DMS 273 (cell line): ENCODE measurements around the gene IGSF9B.

Experiments
- DNase-seq: peaks from one replicate; lab custom pipeline; 2025; ENCODE audit not compliant: unreplicated experiment; lab: John Stamatoyannopoulos, UW

Gene IGSF9B

DNA sequence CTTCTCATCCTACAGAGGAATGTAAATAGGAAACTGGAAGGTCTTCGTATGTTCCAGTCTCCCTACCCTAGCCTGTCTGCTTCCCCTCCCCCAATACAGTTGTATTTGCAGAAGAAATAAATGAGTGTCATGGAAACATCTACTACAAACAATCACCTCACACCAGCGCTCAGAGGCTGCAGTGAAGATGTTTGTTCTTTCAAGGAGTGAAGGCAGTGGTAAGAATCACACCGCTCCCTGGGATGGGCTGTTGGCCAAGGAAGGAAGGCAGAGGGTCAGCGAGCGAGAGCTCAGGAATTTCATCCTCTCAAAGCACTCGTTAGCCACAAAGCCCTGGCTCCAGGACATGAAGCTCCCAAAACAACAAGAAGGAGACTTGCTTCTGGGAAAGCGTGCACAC lies 1.1 kb upstream of the IGSF9B start:
- no peak for DNase-seq

DNA sequence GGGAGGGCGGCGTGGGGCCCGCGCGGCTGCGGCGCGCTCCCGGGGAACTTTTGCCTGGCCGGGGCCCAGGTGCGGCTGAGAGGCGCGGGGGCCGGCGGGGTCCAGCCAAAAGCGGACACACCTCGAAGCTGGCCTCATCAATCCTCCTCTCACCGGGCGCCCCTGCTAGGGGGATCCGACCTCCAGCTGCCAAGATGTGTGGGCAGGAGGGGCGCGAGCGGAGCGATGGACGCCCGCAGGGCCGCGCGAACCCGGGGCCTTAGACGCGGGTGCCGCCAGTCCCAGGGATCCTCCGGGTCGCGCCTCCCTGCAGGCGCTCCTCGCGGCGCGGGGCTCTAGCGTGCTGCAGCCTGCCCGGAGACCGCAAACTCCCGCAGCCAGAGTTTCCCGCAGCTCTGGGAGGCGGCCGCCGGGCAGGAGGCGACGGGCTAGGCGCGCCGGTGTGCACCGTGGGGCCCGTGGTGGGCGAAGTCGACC lies 785 bp downstream of the IGSF9B start:
- DNase-seq = peak; percentile 39

DNA sequence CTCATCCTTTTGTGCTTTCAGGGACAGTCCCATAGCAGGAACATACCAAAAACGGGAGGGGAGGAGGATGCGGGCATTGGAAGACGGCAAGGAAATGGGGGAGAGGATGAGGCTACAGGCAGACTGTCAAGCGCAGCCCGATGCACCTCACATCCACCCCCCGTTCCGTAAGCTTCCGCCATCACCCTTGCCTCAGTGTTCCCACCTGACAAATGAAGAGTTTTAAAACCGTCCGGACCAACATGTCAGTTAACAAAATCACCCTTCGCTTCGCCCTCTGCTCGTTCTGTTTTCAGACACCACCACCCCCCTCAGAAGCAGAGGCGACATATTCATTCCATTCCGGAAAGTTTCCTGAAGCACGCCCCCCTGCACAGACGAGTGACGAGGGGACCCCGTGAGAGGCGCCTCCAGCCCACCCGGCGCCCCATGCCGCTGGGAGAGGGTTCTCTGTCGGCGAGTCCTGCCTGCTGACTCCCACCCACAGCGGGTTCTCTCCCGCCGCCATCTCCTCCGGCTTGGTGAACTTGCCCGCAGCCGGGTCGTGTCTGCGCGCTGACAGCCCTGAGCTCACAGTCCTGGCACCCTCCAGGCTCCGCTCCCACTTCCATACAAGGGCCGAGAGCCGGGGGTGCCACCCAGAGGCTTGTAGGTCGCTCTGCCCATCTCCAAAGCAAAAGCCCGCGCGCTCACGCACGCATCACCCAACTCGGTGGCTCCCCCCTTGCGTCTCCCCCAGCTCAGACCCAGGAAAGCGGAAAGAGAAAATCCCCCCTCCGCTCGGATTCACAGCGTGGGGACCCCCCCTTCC lies 1.5 kb downstream of the IGSF9B start:
- DNase-seq = peak; percentile 46

DNA sequence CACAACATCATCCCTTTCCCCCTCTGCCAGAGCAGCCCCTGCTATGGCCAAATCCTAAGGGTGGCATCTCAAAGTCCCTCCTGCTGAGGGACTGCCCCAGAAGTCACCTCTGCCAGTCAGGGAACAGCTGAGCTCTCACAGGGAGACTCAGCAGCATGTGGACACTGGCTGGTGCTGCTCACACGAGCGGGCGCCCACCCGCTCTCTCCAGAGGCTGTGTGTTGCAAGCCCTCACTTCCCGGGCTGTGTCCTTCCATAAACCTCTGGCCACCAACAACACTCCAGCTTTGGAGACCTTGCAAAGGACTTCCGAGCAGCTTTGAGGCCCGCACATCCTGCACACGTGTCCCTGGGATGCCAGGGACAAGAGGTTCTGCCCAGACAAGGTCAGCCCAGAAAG lies 2.8 kb downstream of the IGSF9B start:
- no peak for DNase-seq

DNA sequence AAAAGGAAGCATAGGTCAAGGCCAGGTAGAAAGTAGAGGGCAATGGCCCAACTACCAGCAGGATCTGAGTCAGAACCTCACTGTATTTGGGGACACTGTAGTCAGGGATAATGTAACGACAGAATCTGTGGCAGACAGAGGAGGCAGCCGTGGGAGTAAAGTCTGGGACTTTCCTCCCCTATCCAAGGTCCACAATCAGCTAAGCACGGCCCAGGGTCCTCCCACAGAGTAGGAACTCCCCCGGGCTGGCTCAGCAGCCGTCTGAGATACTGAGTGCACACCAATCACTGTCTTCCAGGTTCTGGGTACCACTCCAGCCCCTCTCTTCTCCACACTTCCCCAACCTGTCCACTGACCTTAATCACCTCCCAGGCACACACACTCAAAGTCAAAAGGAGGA lies 3.2 kb downstream of the IGSF9B start:
- no peak for DNase-seq

DNA sequence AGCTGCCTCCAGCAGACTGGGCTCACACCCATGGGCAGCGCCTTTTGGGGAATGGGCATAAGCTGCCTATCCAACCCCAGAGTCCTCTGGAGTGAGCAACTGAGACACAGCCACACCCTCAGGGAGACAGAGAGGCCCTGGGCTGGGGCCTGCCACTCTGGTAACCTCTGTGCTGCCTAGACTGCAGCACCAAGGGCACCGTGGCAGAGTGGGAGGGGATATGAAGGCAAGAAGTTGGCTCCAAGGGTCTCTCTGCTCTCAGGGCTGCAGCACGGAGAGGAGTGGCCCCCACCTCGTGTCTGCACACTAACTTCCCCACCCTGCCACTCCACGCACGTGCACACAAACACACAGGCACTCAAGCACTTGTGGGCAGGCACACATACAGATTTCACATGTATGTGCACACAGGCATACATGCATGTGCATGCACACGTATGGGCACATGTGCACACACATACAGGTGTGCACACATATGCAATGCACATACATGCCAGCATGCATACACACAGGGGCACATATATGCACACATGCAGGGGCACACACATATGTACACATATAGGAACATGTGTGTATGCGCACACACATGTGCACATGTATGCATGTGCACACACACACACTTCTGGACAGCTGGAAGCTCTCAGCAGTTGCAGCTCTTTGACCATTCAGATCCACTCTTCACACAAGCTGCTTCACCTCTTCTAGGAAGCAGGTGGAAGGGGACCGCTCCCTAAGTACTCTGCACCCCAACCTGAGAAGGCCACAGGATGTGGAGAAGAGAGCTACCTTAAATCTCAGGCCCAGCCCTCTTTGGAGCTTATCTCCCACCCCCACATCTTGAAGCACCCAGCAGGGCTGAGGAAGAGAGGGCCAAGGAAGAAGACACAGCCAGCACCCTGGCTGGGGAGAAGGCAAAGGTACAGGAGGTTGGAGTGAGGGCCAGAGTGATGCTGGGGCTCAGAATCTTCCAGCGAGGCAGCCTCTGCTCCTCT lies 4.3 kb downstream of the IGSF9B start:
- DNase-seq = no peak

DNA sequence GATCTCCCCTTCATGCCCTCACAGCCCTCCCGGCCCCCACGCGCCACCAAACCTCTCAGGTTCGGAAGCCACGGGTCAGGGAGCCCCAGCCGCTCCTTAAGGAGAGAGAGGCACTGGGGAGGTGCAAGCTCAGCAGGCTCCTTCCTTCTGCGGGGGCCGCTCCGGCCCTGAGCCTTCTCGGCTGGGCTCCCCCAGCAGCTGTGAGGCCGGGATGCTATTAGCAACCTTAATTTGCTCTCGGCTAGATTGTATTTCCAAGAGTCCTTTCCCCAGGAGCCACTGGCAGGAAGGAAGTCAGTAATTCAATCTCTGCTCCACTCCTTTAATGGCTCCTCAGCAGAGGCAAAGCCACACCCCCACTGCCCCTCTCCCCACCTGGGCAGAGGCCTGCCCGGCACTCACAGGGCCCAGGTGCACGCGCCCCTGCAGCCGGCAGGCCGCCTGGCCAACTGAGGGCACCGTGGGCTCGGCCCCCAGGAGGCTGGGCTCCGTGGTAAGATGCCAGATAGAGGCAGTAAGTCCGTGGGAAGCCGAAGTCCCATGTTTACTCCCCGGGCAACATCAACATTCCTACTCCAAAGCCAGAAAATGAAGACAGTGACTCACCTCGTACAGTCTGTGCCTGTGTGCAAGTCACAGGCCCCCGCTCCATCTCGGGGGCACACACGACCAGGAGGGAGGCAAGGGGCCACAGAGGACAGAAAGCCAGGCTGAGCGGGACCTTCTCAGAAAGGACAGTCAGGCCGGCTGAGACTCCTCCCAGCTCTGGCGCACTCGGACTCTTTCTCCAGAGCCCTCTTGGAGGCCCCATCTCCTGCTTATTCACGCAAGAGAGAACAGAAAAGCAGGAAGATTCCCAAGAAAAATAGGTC lies 5.2 kb downstream of the IGSF9B start:
- peak; percentile 66 for DNase-seq

DNA sequence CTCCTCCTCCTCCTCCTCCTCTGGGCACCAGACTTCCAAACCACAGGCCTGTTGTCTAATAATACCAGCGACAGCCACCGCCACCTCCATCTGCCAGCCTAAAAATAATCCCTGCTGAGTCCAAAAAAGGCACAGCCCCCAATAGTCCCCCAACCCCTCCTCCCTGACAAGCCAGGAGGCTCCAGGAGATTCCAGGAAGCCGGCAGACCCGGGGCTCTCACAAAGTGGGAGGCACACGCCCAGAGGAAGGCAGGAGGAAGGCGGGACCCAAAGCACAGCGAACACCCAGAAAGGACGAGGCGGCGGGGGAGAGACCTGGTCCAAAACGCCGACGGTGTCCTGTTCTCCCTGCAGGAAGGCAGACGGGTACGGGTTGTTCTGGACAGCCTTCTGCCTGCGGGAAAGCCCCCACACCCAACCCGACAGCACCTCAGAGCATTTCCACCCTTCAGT lies 5.9 kb downstream of the IGSF9B start:
- DNase-seq = peak; percentile 61

DNA sequence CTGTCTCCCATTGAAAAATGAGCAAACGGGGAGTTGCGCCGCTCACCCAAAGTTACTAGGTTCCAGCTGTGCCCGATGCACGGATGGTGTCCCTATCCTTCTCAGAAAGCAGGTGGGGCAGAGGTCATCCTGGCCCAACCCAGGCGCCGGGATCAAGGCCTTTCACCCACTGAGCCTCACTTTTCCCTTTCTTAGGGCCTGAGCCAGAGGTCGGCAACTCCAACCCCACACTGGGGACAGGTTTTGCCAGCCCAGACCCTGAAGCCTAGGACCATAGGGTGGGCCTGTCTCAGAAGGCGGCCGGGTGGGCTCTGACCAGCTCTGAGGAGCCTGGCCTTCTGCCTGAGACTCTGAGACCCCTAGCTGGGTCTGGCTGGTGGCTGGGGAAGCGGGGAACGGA lies 6.3 kb downstream of the IGSF9B start:
- no peak for DNase-seq

DNA sequence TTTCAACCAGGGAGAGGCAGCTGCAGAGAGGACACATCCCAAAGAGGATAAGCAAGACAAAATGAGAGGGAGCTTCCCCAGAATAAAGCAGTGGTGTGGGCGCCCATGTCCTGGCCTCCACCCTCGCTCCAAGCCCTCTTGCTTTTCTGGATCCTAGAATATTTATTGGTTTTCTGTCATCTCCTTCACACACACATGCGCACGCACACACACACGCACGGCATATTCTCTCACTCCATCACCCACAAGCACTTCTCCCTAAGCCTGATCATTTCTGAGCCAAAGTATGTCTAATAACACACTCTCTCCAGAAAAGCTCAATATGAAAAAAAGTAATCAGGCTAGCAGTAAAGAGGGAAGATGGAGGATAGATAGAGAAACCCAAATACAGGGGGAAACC lies 7.6 kb downstream of the IGSF9B start:
- no peak for DNase-seq

DNA sequence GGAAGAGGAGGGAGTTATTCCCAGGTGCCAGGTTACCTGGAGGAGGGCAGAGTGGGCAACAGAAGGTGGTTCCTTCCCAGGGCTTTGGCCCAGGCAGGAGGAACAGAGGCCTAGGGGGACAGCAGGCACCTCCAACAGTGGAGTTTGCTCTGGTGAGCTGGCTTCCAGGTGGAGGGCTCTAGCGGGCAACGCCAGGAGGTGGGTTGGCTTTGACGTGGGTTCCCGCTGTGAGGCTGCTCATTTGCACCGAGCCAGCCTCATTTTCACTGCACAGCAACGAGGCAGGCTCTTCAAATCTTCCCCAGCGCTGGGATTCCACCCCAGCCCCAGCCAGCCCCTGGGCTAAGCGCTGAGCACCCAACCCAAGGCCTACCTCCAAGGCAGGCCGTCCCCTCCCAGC lies 8.1 kb downstream of the IGSF9B start:
- DNase-seq = no peak

DNA sequence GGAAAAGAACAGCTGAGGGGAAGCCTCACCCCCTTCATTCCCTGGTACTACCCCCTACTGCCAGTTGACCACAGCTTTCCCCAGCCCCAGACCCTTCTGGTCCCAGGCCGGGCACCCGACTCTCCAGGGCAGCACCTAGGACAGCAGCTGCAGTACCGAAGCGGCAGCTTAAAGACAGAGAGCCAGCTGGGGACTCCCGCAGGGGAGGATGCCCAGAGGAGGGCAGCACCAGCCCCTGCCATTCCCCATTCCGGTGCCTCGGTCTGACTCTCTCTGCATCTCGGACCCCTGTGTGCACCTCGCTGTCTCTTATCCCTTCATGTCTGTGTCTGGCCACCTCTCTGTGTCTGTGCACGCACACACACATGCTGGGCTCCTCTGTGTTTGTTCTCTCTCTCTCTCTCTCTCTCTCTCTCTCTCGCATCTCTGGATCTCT lies 9.4 kb downstream of the IGSF9B start:
- peak; percentile 74 for DNase-seq

DNA sequence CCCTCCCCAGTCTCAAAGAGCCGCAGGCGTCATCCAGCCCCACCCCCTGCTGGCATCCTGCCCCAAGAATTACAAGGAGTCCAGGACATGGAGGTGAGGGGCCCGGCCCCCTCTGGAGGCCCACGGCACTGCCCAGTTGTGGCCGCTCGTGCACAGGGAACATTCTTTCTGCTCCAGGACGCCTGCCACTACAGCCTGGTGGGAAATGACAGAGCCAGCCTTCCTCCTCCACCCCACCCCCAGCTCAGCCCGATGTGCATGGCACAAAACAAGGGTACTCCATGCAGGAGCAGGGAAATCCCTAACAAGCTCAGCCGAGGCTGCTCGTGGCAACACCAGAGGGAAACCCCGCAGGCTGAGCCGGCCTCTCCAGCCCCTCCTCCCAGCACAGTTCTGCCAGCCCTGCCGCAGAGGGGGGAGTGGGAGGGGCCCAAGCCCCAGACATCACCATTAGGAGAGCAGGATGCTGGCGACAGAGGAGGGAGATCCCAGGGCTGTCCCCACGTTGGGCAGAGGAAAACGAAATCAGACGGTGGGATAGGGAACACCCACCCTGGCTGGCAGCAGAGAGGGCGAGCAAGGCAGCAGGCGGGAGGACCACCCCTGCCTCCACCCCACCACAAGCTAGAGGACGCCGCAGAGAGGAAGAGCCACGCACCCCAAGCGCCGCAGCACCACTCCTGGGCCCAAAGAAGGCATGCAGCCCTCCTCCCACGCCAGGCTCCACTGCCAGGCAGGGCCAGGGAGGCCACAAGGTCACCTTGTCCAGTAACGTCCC lies 10.0 kb downstream of the IGSF9B start:
- peak; percentile 16 for DNase-seq

DNA sequence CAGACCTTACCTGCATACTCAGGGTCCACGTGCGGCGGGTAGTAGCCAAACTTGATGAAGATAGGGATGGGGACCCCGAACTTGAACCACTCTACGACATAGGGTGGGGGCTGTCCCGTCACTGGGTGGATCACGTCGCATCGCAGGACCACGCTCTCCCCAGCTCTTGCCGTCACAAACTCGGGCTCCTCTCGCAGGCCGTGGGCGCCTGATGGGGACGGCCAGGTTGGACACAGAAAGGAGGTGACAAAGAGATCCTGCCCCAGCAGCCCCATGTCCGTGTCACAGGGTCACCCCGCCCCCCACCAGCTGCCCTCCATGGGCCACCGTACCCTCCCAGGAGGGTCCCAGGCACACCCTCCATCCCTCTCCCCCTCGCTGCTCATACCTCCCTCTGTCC lies 10.7 kb downstream of the IGSF9B start:
- no peak for DNase-seq

DNA sequence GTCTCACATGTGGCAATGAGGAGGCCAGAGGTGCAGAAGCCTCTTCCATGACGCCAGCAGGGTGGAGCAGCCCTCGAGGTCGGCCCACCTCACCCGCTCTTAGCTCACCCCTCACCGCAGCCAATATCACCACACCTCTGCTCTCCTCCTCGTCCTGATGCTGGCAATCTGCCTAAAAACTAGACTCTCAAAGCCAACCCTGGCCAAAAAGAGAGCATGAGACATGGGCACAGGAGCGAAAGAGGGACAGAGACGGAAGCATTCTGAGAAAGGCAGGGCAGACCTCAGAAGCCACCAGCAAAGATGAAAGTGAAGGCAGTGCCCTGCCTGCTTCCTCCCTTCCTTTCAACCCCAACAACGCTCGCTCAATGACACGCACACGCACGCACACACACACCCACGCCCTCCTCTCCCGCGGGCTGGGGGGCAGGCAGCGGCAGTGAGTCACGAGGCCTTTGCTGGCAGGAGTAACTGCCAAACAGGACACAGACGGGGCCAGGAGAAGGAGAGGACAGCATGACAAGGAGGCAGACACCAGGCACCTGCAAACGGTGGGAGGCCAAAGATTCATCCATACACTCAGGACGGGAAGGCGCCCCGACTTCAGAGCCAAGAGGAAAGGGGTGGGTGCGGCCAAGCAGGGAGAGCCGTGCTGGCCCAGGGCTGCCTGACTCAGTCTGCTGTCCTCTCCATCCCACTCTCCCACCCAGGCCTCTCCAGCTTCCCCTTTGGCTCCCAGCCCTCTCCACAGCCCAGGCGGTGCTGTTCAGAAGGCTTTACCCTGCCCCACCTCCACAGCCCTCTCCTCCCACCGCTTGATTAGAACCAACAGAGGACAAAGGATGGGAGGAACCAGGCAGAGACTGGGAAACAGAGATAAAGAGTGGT lies 11.4 kb downstream of the IGSF9B start:
- peak; percentile 27 for DNase-seq

DNA sequence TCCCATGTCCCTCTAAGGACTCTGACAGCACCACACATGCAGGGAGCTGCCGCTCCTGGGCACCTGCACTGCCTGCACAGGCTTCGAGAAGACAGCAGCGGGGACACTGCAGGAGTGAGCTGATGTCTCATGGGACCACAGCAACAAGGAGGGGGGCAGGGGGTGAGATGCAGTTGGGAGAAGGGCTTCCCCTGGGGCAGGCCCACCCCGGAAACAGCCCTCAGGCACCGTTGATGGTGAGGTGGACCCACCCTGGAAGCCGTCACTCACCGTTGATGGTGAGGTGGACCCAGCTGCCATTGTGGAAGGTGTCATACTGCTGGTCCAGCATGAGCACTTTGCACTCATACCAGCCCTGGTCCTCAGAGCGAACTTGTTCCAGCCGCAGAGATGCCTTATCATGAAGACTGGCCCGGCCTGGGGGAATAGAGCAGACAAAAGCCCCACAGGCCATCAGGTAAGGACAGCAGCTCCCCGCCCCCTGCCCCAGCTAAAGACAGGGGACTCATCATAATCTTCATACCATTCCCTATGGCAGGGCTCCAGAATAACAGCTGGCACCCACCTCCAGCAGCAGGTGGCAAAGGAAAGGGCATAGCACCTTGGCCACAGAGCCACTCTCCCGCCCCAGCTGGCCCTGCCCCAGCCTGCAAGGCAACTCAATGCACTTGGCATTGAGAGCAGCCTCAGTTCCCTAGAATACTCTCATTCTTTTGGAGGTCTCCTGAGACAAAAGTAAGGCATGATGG lies 12.6 kb downstream of the IGSF9B start:
- peak; percentile 21 for DNase-seq

DNA sequence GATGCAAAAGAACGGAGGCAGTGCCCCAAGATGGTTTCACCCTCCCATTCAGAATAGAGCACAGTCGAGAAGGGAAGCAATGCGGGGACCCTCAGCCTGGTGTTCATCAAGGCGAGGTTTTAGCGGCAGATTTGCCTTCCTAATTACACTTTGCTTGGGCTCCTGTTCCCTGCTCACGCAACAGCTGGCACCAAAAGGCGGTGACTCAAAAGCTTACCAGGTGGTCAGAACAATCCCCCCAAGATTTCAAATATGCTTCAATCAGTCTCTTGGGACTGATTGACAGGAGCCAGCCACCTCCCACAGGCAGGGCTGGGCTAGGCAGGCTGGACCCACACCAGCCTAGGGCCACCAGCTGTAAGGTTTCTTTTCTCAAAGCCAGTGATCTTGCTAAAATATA lies 14.2 kb downstream of the IGSF9B start:
- peak; percentile 55 for DNase-seq

DNA sequence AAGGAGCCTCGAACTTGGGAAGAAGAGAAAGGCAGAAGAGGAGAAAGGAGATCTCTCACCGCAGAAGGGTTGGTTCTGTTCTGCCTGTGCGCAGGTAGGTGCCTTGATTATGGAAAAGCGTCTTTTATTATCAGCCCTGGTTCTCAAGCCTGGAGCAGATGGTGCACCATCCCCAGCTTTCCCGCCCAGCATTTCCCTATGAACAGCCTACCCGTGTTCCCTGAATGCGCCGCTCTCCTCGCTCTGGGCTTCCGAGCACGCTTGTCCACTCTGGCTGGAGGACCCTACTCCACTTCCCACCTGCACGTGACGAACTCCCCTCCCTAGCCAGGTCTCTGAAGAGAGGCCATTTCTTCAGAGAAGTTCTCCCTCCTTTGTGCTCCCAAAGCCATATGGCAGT lies 15.2 kb downstream of the IGSF9B start:
- no peak for DNase-seq
